CD4-positive, alpha-beta T cell treated with Interleukin-21 for 1 hour (primary cell): ENCODE measurements around the gene NRG2.

Experiments
- DNase-seq: peaks from one replicate; pipeline ENCODE4 v3.0.0-alpha.2; 2020

Gene NRG2

GRCh38 chr5:139851558-139851957 lies 191.5 kb downstream of the NRG2 start:
- no peak for DNase-seq

- DNase-seq, result no peak
Observed at GRCh38 chr5:139850423-139851016, 192.6 kb downstream of the NRG2 start.

GRCh38 chr5:139849942-139850341 lies 193.2 kb downstream of the NRG2 start:
- DNase-seq, result no peak

GRCh38 chr5:139849501-139849900 lies 193.6 kb downstream of the NRG2 start:
- DNase-seq, result no peak

GRCh38 chr5:139848508-139849100 lies 194.5 kb downstream of the NRG2 start:
- DNase-seq, result peak; percentile 34

GRCh38 chr5:139847790-139848507 lies 195.2 kb downstream of the NRG2 start:
- peak; percentile 83 for DNase-seq

- no peak for DNase-seq
Observed at GRCh38 chr5:139847091-139847490, 196.0 kb downstream of the NRG2 start.

- no peak for DNase-seq
Observed at GRCh38 chr5:139845846-139846681, 197.0 kb downstream of the NRG2 start.

GRCh38 chr5:139844472-139845145 lies 198.5 kb downstream of the NRG2 start:
- DNase-seq, result peak; percentile 74

- no peak for DNase-seq
Observed at GRCh38 chr5:139843991-139844390, 199.1 kb downstream of the NRG2 start.

- no peak for DNase-seq
Observed at GRCh38 chr5:139842321-139842720, 200.8 kb downstream of the NRG2 start.

GRCh38 chr5:139841549-139841948 lies 201.6 kb downstream of the NRG2 start:
- DNase-seq, result no peak

GRCh38 chr5:139839918-139840317 lies 203.2 kb downstream of the NRG2 start:
- no peak for DNase-seq

- DNase-seq, result no peak
Observed at GRCh38 chr5:139839232-139839815, 203.8 kb downstream of the NRG2 start.

- DNase-seq, result no peak
Observed at GRCh38 chr5:139838381-139839197, 204.5 kb downstream of the NRG2 start.

- DNase-seq, result no peak
Observed at GRCh38 chr5:139837711-139838380, 205.3 kb downstream of the NRG2 start.

GRCh38 chr5:139836469-139837208 lies 206.5 kb downstream of the NRG2 start:
- no peak for DNase-seq

GRCh38 chr5:139835656-139836055 lies 207.4 kb downstream of the NRG2 start:
- no peak for DNase-seq

- no peak for DNase-seq
Observed at GRCh38 chr5:139833525-139833924, 209.6 kb downstream of the NRG2 start.

GRCh38 chr5:139831624-139832023 lies 211.5 kb downstream of the NRG2 start:
- DNase-seq, result no peak
